Kidney (tissue), 14 donors: ENCODE measurements around the gene OLA1. TPM values are rescaled to one million over a fixed set of nuclear protein-coding genes. Genes with fewer than 3 reads are reported as not detected.

Experiments used
- DNase-seq, 5 donors: peaks; one replicate each; pipeline ENCODE4 v3.0.0-alpha.2; 2013 to 2020
- FAIRE-seq: peaks from 2 replicates; lab custom pipeline; 2012; peaks lifted over from hg19 to GRCh38; lab: Jason Lieb, UNC
- H3K27ac ChIP-seq, 2 donors: one replicate each; pipeline ENCODE4 v1.7.0; 2013; ENCODE audit warnings: low read depth in 2 of 2, low read length in 2 of 2, inconsistent platforms in 1 of 2
- H3K27me3 ChIP-seq: one replicate; pipeline ENCODE4 v1.7.1; 2013; ENCODE audit warnings: low read length, inconsistent platforms; ENCODE audit not compliant: control insufficient read depth, insufficient read depth
- H3K36me3 ChIP-seq, 3 donors: one replicate each; pipeline versions ENCODE4 v1.7.0 to v1.7.1; 2013; ENCODE audit warnings: low read length in 3 of 3, control low read depth in 1 of 3, inconsistent platforms in 1 of 3; ENCODE audit not compliant: insufficient read depth in 3 of 3, control insufficient read depth in 2 of 3
- H3K4me1 ChIP-seq, 3 donors: one replicate each; pipeline versions ENCODE4 v1.7.0 to v1.7.1; 2013; ENCODE audit warnings: low read length in 3 of 3, inconsistent platforms in 1 of 3, low read depth in 1 of 3; ENCODE audit not compliant: control insufficient read depth in 2 of 3, insufficient read depth in 2 of 3
- H3K4me3 ChIP-seq, 3 donors: one replicate each; pipeline versions ENCODE4 v1.7.0 to v1.8.1; 2013; ENCODE audit warnings: low read length in 3 of 3, control low read depth in 1 of 3, inconsistent platforms in 1 of 3
- H3K9ac ChIP-seq, 3 donors: one replicate each; pipeline versions ENCODE4 v1.7.0 to v1.7.1; 2013; ENCODE audit warnings: low read length in 3 of 3, control low read depth in 1 of 3, inconsistent platforms in 1 of 3
- H3K9me3 ChIP-seq, 3 donors: one replicate each; pipeline versions ENCODE4 v1.7.0 to v1.7.1; 2013; ENCODE audit warnings: low read length in 3 of 3, control low read depth in 1 of 3, inconsistent platforms in 1 of 3; ENCODE audit not compliant: control insufficient read depth in 2 of 3, insufficient read depth in 1 of 3
- intact Hi-C: fragments of 100-400 bp; cut with DNase I; formaldehyde crosslinking; loops from one replicate; pipeline ENCODE4 v1.11.1; 2022
- polyA plus RNA-seq: library from polyadenylated mRNA; stranded (reverse); fragments of 350-450 nt; fragmentation: Illumina TruSeq; extraction: RNeasy Lipid Tissue Mini Kit (QIAGEN cat#74804); gene quantifications from one replicate; pipeline ENCODE4 v1.2.3, GENCODE V29; 2014; ENCODE audit warnings: low read depth, low replicate concordance; ENCODE audit not compliant: insufficient read depth
- total RNA-seq: library from RNA; stranded (reverse); fragmentation: NEBNext Ultra II Directional; extraction: Animal tissue kit (Norgen Biotek cat#: 25700); gene quantifications from one replicate; pipeline ENCODE4 v1.2.1, GENCODE V29; 2021
- TF ChIP-seq, protein P1 (sequence below): IDR thresholded peaks from 3 replicates; pipeline ENCODE4 v1.5.1; 2012; ENCODE audit warnings: mild to moderate bottlenecking, moderate library complexity, borderline replicate concordance; ENCODE audit not compliant: insufficient read depth; ENCODE audit errors: extremely low read depth
- donor health status: control.
- donor health status: control.
- donor health status: control.
- donor health status: control.
- donor health status: control.
- donor health status: DM: yes; HTN: yes; CAD: no.
- donor health status: Normal renal cell carcinoma (clear cell type).

The OLA1 gene
- total and polyA plus RNA-seq, 2 donors from 2014 or later = 64.2 to 90.0 TPM

DNA sequence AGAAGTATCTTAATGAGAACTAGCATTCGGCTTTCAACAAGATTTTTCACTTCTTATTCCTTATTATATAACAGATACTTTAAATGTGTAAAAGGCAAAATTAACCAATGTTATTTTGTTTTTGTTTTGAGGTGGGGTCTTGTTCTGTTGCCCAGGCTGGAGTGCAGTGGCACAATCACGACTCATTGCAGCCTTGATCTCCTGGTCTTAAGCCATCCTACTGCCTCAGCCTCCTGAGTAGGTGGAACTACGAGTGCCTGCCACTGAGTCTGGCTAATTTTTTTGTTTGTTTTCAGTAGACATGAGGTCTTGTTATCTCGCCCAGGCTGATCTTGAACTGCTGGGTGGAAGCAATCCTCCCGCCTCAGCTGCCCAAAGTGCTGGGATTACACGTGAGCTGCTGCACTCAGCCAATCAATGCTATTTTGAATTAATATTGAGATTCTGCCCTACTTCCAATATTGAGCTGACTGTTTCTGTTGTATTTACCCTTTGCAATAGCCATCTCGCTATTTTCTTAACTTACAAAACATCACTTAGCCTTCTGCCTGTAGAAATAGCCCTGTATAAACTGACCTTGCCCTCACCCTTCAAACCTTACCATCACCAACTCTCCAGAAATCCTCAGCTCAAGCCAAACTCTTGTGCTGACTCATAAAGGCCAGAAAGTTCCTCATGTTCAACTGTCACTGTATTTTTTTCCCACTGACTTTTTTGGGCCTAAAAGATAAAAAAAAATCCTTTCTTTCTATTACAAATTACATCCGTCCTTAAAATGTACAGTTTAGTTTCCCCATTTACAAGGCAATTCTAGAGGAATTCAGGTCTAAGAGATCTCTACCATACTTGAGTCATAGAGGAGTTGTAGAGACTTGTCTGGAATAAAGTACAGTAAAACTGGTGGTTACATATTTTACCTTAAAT lies 94.3 kb downstream of the OLA1 start:
- Histone ChIP-seq H3K9ac (no peak overlapping the region), H3K4me3 (no peak overlapping the region), H3K36me3 (no peaks in the 10 kb centered on the region), H3K4me1 (no peaks in the 10 kb centered on the region), H3K27ac (no peak overlapping the region), H3K9me3 (no peaks in the 10 kb centered on the region), H3K27me3 (no peaks in the 10 kb centered on the region)
- intact Hi-C loops = no loop called here
- FAIRE-seq (no peak), DNase-seq (no peak)
- TF ChIP-seq, protein P1, sequence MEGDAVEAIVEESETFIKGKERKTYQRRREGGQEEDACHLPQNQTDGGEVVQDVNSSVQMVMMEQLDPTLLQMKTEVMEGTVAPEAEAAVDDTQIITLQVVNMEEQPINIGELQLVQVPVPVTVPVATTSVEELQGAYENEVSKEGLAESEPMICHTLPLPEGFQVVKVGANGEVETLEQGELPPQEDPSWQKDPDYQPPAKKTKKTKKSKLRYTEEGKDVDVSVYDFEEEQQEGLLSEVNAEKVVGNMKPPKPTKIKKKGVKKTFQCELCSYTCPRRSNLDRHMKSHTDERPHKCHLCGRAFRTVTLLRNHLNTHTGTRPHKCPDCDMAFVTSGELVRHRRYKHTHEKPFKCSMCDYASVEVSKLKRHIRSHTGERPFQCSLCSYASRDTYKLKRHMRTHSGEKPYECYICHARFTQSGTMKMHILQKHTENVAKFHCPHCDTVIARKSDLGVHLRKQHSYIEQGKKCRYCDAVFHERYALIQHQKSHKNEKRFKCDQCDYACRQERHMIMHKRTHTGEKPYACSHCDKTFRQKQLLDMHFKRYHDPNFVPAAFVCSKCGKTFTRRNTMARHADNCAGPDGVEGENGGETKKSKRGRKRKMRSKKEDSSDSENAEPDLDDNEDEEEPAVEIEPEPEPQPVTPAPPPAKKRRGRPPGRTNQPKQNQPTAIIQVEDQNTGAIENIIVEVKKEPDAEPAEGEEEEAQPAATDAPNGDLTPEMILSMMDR = no peak

DNA sequence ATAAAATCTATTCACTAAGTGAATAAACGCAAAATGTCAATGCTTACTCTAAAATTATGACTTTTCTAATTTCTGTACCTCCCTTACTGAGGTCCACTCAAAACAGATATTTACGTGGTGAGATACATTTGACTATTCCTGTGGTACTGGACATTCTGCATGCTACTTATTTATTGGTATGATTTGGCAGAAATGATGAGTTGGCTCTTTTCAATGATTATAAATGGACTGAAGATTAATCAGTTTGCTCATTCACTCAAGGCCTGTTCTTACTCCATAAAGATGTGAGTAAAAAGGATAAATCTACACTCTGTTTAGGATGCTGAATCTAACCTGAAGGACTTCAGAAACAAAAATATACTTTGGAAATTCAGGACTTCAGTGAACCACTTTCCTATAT lies 98.8 kb downstream of the OLA1 start:
- TF ChIP-seq, protein P1 = no peak
- H3K4me3 ChIP-seq = no peak overlapping the region
- H3K9ac ChIP-seq = no peak overlapping the region
- H3K9me3 ChIP-seq = no peaks in the 10 kb centered on the region
- DNase-seq (no peak), FAIRE-seq (no peak)
- H3K4me1 ChIP-seq = no peaks in the 10 kb centered on the region
- intact Hi-C loops = no loop called here
- no peak overlapping the region for H3K27ac ChIP-seq
- H3K27me3 ChIP-seq = no peaks in the 10 kb centered on the region
- no peaks in the 10 kb centered on the region for H3K36me3 ChIP-seq

DNA sequence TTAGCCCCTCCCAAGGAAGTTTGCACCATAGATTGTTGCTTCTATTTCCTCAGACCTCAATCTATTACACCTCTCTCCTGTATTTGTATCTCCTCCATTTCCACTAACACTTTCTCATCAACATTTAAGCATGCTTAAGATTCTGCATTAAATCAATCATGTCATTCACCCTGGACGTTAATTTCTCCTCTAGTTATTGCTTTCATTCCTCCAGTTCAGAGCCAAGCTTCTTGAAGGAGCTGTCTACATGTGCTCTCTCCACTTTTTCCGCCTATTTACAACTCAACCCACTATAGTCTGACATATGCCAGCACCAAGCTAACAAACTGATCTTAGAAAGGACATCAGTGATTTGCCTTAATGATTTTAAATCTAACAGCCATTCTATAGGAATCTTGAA lies 99.5 kb downstream of the OLA1 start:
- H3K27me3 ChIP-seq = no peaks in the 10 kb centered on the region
- FAIRE-seq = no peak
- no peaks in the 10 kb centered on the region for H3K9me3 ChIP-seq
- no peak overlapping the region for H3K27ac ChIP-seq
- H3K4me3 ChIP-seq = no peak overlapping the region
- H3K36me3 ChIP-seq = no peaks in the 10 kb centered on the region
- H3K4me1 ChIP-seq = no peaks in the 10 kb centered on the region
- intact Hi-C loops = no loop called here
- H3K9ac ChIP-seq = no peak overlapping the region
- DNase-seq = no peak
- TF ChIP-seq, protein P1 = no peak
